HFFc6 (cell line): ENCODE results near the gene CHD2. TPM values are rescaled to one million over a fixed set of nuclear protein-coding genes. Genes with fewer than 3 reads are reported as not detected.

Experiments used
- DNase-seq: peaks from one replicate; pipeline ENCODE4 v3.0.0-alpha.2; 2018
- H3K27ac Mint-ChIP-seq: 2 replicates; pipeline ENCODE4 v1.8.0; 2020; ENCODE audit warnings: mild to moderate bottlenecking, mixed read lengths
- H3K27me3 Mint-ChIP-seq: 2 replicates; pipeline ENCODE4 v1.8.0; 2021; ENCODE audit warnings: mild to moderate bottlenecking, moderate library complexity, mixed read lengths; ENCODE audit not compliant: insufficient read depth
- H3K36me3 Mint-ChIP-seq: 2 replicates; pipeline ENCODE4 v1.8.0; 2021; ENCODE audit warnings: low read depth, mixed read lengths
- H3K4me1 Mint-ChIP-seq: 2 replicates; pipeline ENCODE4 v1.8.0; 2020; ENCODE audit warnings: low read depth, mixed read lengths
- H3K4me3 Mint-ChIP-seq: 2 replicates; pipeline ENCODE4 v1.8.0; 2020; ENCODE audit warnings: mild to moderate bottlenecking, moderate library complexity, mixed read lengths
- H3K9me3 Mint-ChIP-seq: 2 replicates; pipeline ENCODE4 v1.8.0; 2020; ENCODE audit warnings: mild to moderate bottlenecking, mixed read lengths
- CTCF ChIP-seq: fragments of 200-600 bp; sonication (generic); IDR thresholded peaks from 2 replicates; pipeline ENCODE4 v1.5.0; 2021; ENCODE audit warnings: antibody characterized with exemption, mild to moderate bottlenecking
- total RNA-seq, 6 experiments: library from RNA; stranded (reverse); fragmentation: NEBNext Ultra II Directional; extraction: Animal tissue kit (Norgen Biotek cat#: 25700); gene quantifications; 2 replicates in 1 of 6; 3 replicates in 5 of 6; pipeline ENCODE4 v1.2.3, GENCODE V29; 2021

CHD2 gene
- total RNA-seq, 6 experiments from 2014 or later, result 47.5 to 65.3 (median 57.2) TPM

DNA sequence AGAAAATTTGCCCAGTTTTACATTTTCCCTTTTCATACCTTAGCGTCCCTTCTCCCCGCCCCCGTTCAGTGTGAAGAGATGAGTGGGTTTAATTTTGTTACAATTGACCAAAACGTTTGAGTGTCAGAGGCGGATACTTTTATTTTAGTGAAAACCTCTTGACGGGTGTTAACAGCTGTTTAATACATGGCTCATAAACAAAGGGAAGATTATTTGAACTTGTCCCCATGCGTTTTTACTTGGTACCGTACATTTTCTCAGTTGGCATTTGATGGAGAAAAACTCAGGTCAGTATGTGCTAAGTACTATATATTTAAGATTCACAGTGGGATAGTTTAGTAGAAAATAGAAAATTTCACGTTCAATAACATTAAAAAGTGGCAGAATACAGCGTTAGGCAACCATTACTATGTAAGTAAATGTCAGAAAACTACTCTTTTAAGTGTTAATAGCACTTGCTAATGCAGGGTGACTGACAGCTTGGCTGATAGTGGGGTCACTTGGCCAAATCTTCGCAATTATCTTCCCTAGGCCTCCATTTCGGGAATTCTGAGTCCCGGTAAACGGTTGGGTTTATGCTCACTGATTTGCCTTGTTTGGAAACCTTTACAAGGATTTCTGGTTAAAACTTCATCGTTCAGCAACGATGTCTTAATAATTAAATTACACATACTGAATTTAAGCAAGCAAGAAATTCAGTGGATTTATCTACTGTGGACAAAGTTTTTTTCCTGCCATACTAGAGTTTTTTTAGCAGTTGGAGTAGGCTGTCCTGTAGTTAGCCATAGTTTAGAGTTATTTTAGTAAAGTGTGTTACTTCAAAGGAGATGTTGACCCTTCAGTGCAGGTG, 4.8 kb downstream of the CHD2 start:
- peaks cover 67% of the 10 kb centered on the region for H3K36me3 Mint-ChIP-seq
- peak overlapping the region; percentile 99 for H3K4me3 Mint-ChIP-seq
- no peaks in the 10 kb centered on the region for H3K9me3 Mint-ChIP-seq
- no peak for DNase-seq
- H3K27me3 Mint-ChIP-seq, result peaks cover 20% of the 10 kb centered on the region
- peaks cover 71% of the 10 kb centered on the region for H3K4me1 Mint-ChIP-seq
- H3K27ac Mint-ChIP-seq, result peak overlapping the region; percentile 99
- TF ChIP-seq CTCF, result no peak

GRCh38 chr15:92906020-92906419, 5.9 kb downstream of the CHD2 start:
- peaks cover 9% of the 10 kb centered on the region for H3K27me3 Mint-ChIP-seq
- H3K4me1 Mint-ChIP-seq, result peaks cover 77% of the 10 kb centered on the region
- H3K27ac Mint-ChIP-seq, result peak overlapping the region; percentile 99
- no peaks in the 10 kb centered on the region for H3K9me3 Mint-ChIP-seq
- peaks cover 66% of the 10 kb centered on the region for H3K36me3 Mint-ChIP-seq
- peak overlapping the region; percentile 99 for H3K4me3 Mint-ChIP-seq
- DNase-seq, result no peak
- no peak for TF ChIP-seq CTCF

DNA sequence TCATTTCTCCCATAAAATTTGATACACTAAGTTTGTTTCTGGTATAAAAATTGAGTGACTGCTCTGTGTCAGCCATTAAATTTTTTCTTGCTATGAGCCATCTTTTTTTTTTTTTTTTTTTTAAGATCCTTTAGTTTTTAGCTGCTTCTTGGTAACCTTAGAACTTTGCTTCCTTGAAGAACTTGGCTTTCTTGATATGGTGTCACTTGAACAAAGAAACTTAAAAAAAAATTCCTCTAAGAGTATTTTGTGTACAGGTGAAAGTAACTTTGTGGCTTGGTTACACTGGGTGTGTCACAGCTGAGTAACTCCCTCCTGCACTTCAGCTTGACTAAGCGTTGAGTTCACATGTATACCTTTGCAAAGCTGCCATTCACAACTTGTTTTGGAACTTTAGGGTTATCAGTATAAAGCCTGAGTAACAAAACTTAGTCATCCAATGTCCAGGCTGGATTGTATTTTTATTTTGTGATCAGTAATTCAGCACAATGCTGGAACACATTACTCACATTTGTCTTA, 6.5 kb downstream of the CHD2 start:
- peak overlapping the region; percentile 99 for H3K4me3 Mint-ChIP-seq
- H3K4me1 Mint-ChIP-seq, result peaks cover 83% of the 10 kb centered on the region
- DNase-seq, result peak; percentile 47

GRCh38 chr15:92907229-92907628, 7.1 kb downstream of the CHD2 start:
- Mint-ChIP-seq H3K9me3 (no peaks in the 10 kb centered on the region), H3K27me3 (peaks cover 9% of the 10 kb centered on the region), H3K36me3 (peaks cover 67% of the 10 kb centered on the region), H3K4me3 (peak overlapping the region; percentile 99), H3K27ac (peak overlapping the region; percentile 99), H3K4me1 (peaks cover 88% of the 10 kb centered on the region)
- no peak for TF ChIP-seq CTCF
- DNase-seq, result no peak

More for the DNA sequence above, 6.5 kb downstream of the CHD2 start:
- Mint-ChIP-seq H3K9me3 (no peaks in the 10 kb centered on the region), H3K27me3 (peaks cover 9% of the 10 kb centered on the region), H3K36me3 (peaks cover 67% of the 10 kb centered on the region), H3K27ac (peak overlapping the region; percentile 99)
- TF ChIP-seq CTCF, result no peak

DNA sequence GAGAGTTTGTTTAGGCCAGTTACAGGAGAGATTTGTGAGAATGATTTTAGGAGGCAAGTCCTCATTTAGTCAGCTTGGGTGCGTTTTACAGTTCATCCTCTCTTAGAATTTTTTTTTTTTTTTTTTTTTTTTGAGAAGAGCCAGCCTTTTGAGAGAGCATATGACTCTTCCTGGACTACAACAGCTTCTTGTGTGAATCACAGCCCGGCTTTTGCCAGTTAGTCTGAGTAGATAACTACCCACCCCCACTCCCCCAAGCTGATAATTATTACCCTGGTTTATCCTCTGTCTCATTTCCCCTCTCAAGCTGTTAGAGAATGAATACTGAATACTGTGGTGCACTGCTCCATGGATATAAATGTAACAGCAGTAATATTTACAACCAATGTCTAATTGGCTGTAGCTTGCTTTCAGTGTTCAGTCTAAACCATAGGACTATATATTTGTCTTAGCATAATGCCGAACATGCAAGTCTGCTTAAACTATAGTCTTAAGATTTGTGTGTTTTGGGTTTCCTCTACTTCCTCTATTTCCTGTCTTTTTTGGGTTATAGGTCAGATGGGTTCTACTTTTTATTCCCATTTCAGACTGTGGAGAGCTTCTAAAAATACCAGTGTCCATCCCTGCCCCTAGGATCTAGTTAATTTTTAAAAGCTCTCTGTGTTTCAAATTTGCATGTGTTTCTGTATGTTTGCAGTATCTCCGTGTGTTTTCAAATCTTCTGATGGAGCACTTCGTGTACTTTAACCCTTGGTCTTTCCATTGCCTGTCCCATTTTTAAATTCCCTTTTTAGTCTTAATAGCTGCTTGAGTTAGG, 8.0 kb downstream of the CHD2 start:
- Mint-ChIP-seq H3K9me3 (no peaks in the 10 kb centered on the region), H3K27me3 (peaks cover 9% of the 10 kb centered on the region), H3K27ac (peak overlapping the region; percentile 99), H3K4me3 (peak overlapping the region; percentile 99), H3K4me1 (peaks cover 89% of the 10 kb centered on the region), H3K36me3 (peaks cover 64% of the 10 kb centered on the region)
- peak; percentile 86 for DNase-seq
- TF ChIP-seq CTCF, result no peak
